ENCODE measurements around the gene TLE6.
"Not testable (repeated sequence)": the region's sequence is repeated elsewhere in the genome, so short reads cannot be mapped to it uniquely, and the experiment has no call there.

Gene TLE6

DNA sequence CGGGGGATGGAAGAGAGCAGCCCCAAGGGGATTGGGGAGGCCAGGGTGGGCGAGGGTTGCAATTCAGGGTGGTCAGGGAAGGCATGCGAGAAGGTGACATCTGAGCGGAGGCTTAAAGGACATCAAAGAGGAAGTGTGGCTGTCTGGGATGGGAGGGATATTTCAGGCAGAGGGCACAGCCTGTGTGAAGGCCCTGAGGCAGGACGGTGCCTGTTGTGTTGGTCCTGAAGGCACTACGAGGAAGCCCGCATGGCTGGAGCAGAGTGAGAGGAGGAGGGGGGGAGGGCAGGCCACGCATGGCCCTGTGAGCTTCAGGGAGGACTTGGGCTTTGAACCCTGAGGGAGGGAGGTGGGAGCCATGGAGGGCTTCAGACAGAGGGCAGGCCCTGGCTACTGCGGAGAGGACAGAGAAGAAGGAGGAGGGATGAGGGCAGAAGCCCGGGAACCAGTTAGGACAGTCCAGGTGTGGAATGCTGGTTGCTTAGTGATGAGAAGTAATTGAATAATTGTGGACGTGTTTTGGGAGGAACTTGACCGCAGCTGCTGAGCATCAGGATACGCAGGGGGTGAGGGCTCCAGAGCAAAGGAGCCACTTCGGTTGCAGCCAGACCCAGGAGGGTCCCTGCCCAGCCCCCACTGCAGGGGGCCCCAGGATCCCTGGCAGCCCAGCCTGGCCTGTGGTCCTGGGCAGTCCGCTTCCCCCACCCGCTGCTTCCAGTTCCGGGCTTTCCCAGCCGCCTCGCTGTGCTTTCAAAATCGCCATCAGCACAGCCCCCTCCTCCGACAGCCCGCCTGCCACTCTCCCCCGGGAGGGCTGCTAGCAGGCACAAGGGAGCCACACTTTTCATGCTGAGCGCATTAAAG is 6.2 kb downstream of the TLE6 start:
- H3K36me3 Mint-ChIP-seq = no peaks in the 10 kb centered on the region
- H3K9me3 Mint-ChIP-seq = no peaks in the 10 kb centered on the region
- H3K27ac Mint-ChIP-seq = no peak overlapping the region
- no peak overlapping the region for H3K4me3 Mint-ChIP-seq
- ATAC-seq (peak; percentile 25), DNase-seq (ENCODE audit: low spot score in 2 of 2) (no peak)
- H3K4me1 Mint-ChIP-seq = no peaks in the 10 kb centered on the region

DNA sequence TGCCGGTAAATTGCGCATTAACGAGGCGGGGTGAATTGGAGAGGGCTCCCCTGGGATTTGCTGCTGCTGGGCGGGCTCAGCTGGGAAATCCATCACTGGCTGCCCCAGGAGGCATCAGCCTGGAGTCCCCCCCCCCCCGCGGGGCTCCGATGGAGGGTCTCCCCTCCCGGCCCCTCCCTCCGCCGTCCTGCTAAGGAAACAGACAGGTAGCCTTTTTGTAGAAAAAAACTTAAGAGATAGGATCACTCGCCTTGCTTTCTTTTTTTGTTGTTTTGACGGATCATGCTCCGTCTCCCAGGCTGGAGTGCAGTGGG is 6.8 kb downstream of the TLE6 start:
- H3K27ac Mint-ChIP-seq = no peak overlapping the region
- DNase-seq (ENCODE audit: low spot score in 2 of 2) (no peak), ATAC-seq (no peak)
- no peaks in the 10 kb centered on the region for H3K36me3 Mint-ChIP-seq
- H3K9me3 Mint-ChIP-seq = no peaks in the 10 kb centered on the region
- no peak overlapping the region for H3K4me3 Mint-ChIP-seq
- no peaks in the 10 kb centered on the region for H3K4me1 Mint-ChIP-seq

DNA sequence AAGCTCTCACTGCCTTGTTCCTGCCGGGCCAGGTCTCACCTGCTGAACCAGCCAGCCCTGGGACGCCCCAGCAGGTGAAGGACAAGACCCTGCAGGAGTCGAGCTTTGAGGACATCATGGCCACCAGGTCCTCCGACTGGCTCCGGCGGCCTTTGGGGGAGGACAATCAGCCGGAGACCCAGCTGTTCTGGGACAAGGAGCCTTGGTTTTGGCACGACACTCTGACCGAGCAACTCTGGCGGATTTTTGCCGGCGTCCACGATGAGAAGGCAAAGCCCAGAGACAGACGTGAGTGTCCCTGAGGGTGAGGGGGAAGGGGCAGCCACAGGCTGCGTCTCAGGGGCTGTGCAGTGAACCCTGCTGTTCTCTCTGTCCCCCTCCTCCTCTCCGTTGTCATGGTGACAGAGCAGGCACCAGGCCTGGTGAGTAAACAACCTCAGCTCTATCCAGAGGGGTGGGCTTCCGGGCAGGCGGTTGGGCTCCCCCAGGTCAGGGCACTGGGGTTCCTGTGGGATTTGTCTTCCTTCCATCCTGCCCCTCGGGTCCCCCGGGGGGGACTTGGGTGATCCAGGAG is 9.7 kb downstream of the TLE6 start:
- no peaks in the 10 kb centered on the region for H3K36me3 Mint-ChIP-seq
- H3K9me3 Mint-ChIP-seq = no peaks in the 10 kb centered on the region
- no peak for DNase-seq (ENCODE audit: low spot score in 2 of 2)
- ATAC-seq = peak; percentile 19
- H3K27ac Mint-ChIP-seq = no peak overlapping the region
- H3K4me3 Mint-ChIP-seq = no peak overlapping the region
- no peaks in the 10 kb centered on the region for H3K4me1 Mint-ChIP-seq

DNA sequence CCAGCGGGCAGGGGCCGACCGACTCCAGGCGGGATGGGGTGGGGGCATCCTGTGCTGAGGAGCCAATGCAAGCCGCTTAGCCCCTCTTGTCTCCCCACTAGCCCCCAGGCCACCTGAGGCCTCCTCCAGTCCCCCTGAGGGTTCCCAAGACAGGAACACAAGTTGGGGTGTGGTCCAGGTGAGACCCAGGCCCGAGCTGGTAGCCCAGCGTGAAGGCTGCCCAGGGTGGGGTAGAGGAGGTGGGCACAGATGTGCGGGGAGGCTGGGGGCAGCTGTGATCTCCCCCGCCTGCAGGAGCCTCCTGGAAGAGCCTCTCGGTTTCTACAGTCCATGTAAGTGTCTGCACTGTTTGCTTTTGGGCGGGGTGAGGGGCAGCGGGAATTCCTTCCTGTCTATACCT is 10.4 kb downstream of the TLE6 start:
- ATAC-seq = no peak
- no peak for DNase-seq (ENCODE audit: low spot score in 2 of 2)
- Mint-ChIP-seq H3K36me3 (no peaks in the 10 kb centered on the region), H3K27ac (no peak overlapping the region), H3K4me1 (no peaks in the 10 kb centered on the region), H3K9me3 (no peaks in the 10 kb centered on the region), H3K4me3 (no peak overlapping the region)

DNA sequence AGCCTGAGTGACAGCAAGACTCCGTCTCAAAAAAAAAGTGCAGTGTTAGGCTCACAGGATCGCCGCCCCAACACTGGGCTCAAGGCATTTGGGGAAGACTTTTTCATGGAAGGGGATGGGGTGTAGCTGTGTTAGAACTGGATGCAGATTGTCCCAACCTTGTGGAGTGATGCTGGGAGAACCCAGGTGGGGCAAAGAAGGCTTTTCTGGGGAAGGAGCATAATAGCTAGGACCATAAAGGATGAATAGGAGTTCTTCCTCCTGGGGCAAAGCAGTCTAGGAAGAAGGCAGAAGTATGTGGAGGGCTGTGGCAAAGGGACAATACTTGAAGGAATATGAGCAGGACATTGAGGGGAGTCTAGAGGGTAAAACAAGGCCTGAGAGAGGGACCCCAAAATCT is 11.2 kb downstream of the TLE6 start:
- H3K36me3 Mint-ChIP-seq = no peaks in the 10 kb centered on the region
- no peaks in the 10 kb centered on the region for H3K4me1 Mint-ChIP-seq
- ATAC-seq = no peak
- no peaks in the 10 kb centered on the region for H3K9me3 Mint-ChIP-seq
- no peak overlapping the region for H3K4me3 Mint-ChIP-seq
- no peak for DNase-seq (ENCODE audit: low spot score in 2 of 2)
- no peak overlapping the region for H3K27ac Mint-ChIP-seq

DNA sequence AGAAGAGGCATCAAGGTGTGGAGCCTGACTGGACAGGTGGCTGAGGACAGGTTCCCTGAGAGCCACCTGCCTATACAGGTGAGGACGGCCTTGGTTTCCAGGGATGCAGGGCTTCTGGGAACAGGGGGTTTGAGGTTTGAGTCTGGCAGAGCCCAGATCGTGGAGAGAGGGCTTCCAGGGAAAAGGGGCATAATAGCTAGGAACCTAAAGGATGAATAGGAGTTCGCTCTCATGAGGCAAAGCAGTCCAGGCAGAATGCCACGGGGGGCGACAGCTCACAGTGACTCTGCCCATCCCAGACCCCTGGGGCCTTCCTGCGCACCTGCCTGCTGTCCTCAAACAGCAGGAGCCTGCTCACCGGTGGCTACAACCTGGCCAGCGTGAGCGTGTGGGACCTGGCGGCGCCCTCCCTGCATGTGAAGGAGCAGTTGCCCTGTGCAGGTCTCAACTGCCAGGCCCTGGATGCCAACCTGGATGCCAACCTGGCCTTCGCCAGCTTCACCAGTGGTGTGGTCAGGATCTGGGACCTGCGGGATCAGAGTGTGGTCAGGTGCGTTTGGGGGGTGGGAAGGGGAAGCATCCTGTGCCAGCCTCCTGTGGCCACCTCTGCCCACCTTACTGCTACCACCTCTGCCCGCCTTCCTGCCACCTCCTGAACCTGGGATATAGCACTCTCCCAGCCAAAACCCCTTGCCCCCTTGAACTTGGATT is 12.0 kb downstream of the TLE6 start:
- Mint-ChIP-seq H3K4me1 (no peaks in the 10 kb centered on the region), H3K4me3 (no peak overlapping the region), H3K9me3 (no peaks in the 10 kb centered on the region), H3K36me3 (no peaks in the 10 kb centered on the region), H3K27ac (peak overlapping the region; percentile 32)
- ATAC-seq (no peak), DNase-seq (ENCODE audit: low spot score in 2 of 2) (no peak)

DNA sequence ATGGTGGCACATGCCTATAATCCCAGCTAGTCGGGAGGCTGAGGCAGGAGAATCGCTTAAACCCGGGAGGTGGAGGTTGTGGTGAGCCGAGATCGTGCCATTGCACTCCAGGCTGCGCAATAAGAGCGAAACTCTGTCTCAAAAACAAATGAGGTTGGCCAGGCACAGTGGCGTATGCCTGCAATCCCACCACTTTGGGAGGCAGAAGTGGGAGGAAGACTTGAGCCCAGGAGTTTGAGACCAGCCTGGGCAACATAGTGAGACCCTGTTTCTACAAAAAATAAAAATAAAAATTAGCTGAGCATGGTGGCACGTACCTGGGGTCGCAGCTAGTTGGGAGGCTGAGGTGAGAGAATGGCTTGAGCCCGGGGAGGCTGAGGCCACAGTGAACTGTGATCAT is 15.0 kb downstream of the TLE6 start:
- not testable (repeated sequence) for H3K9me3 Mint-ChIP-seq; H3K36me3 Mint-ChIP-seq; H3K27ac Mint-ChIP-seq; H3K4me1 Mint-ChIP-seq; DNase-seq (ENCODE audit: low spot score in 2 of 2); ATAC-seq; H3K4me3 Mint-ChIP-seq

DNA sequence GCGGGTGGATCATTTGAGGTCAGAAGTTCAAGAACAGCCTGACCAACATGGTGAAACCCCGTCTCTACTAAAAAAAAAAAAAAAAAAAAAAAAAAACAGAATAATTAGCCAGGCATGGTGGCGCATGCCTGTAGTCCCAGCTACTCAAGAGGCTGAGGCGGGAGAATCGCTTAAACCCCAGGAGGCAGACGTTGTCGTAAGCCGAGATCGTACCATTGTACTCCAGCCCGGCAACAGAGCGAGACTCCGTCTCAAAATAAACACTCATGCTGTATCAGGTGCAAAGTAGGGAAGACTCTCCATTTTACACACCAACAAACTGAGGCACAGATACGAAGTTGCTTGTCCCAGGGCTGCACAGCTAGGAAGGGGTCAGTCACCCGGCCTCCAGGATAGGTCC is 15.6 kb downstream of the TLE6 start:
- DNase-seq (ENCODE audit: low spot score in 2 of 2) (no peak), ATAC-seq (no peak)
- Mint-ChIP-seq H3K4me1 (no peaks in the 10 kb centered on the region), H3K4me3 (no peak overlapping the region), H3K27ac (no peak overlapping the region), H3K9me3 (no peaks in the 10 kb centered on the region), H3K36me3 (peaks cover 5% of the 10 kb centered on the region)

DNA sequence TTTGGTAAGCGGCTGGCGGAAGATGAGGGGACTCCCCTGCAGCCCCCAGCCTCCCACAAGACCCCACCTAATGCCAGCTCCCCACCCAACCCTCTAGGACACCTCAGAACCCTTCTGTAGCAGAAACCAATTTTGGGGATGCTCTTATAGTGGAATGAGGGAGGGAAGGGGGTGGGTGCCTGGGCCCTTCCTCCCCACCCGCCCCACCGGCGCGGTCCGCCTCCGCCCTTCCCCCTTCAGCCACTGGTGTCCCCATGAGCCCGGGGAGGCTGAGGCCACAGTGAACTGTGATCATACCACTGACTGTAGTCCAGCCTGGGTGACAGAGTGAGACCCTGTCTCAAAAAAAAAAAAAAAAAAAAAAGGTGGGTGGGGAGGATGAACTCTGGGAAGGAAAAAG is 16.2 kb downstream of the TLE6 start:
- H3K9me3 Mint-ChIP-seq = no peaks in the 10 kb centered on the region
- H3K4me3 Mint-ChIP-seq = no peak overlapping the region
- ATAC-seq (no peak), DNase-seq (ENCODE audit: low spot score in 2 of 2) (no peak)
- H3K4me1 Mint-ChIP-seq = no peaks in the 10 kb centered on the region
- H3K36me3 Mint-ChIP-seq = peaks cover 5% of the 10 kb centered on the region
- H3K27ac Mint-ChIP-seq = no peak overlapping the region

DNA sequence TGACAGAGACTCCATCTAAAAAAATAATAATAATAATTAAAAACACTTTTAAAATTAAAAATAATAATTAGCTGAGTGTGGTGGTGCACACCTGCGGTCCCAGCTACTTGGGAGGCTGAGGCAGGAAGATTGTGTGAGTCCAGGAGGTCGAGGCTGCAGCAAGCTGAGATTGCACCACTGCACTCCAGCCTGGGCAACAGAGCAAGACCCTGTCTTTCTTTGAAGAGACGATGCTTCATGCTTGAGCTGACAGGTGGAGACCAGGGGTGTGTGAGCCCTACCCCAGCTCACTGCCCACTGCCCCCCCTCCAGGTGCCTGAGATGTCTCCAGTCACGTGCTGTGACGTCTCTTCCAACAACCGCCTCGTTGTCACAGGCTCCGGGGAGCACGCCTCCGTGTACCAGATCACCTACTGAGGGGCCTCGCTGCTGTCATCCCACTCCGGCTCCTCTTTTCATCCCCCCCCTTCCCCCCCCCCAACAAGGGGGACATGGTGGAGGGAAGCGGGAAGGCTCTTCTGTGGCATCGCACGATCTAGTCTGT is 17.3 kb downstream of the TLE6 start:
- H3K36me3 Mint-ChIP-seq = peaks cover 5% of the 10 kb centered on the region
- no peaks in the 10 kb centered on the region for H3K4me1 Mint-ChIP-seq
- no peak for ATAC-seq
- no peak overlapping the region for H3K4me3 Mint-ChIP-seq
- H3K9me3 Mint-ChIP-seq = no peaks in the 10 kb centered on the region
- no peak for DNase-seq (ENCODE audit: low spot score in 2 of 2)
- no peak overlapping the region for H3K27ac Mint-ChIP-seq

DNA sequence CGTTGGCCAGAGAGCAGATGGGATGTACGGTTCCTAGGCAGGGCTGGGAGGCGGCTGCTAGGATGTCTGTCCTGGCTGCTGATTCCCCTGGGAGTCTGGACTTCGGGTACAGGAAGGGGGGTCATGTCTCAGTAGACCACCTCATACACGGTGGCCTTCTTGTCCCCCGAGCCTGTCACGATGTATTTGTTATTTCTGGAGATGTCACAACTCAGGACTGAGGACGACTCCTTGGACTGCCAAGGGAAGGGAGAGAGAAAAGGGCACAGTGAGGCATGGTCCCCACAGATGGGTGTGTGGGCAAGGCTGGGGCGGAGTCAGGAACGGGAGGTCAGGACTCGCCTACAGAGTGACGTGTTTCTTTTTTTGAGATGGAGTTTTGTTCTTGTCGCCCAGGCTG is 20.4 kb downstream of the TLE6 start:
- no peaks in the 10 kb centered on the region for H3K9me3 Mint-ChIP-seq
- peaks cover 5% of the 10 kb centered on the region for H3K36me3 Mint-ChIP-seq
- H3K27ac Mint-ChIP-seq = no peak overlapping the region
- no peak overlapping the region for H3K4me3 Mint-ChIP-seq
- ATAC-seq = no peak
- no peaks in the 10 kb centered on the region for H3K4me1 Mint-ChIP-seq
- DNase-seq (ENCODE audit: low spot score in 2 of 2) = no peak

DNA sequence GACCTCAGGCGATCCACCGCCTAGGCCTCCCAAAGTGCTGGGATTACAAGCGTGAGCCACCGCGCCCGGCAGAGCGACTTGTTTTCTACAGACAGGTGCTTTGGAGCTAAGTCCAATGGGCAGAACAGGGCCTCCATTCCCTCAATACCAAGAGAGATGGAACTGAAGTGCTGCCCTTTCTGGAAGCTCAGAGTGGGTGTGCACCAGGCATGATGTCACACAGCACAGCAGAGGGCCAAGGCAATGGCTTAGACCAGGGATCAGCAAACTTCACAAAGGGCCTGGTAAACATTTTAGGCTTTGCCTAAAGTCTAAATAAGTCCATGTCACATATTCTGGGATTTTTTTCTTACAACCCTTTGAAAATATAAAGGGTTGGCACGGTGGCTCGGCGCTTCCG is 21.3 kb downstream of the TLE6 start:
- H3K4me1 Mint-ChIP-seq = no peaks in the 10 kb centered on the region
- peaks cover 5% of the 10 kb centered on the region for H3K36me3 Mint-ChIP-seq
- H3K9me3 Mint-ChIP-seq = no peaks in the 10 kb centered on the region
- DNase-seq (ENCODE audit: low spot score in 2 of 2) = no peak
- H3K4me3 Mint-ChIP-seq = no peak overlapping the region
- H3K27ac Mint-ChIP-seq = no peak overlapping the region
- ATAC-seq = no peak

DNA sequence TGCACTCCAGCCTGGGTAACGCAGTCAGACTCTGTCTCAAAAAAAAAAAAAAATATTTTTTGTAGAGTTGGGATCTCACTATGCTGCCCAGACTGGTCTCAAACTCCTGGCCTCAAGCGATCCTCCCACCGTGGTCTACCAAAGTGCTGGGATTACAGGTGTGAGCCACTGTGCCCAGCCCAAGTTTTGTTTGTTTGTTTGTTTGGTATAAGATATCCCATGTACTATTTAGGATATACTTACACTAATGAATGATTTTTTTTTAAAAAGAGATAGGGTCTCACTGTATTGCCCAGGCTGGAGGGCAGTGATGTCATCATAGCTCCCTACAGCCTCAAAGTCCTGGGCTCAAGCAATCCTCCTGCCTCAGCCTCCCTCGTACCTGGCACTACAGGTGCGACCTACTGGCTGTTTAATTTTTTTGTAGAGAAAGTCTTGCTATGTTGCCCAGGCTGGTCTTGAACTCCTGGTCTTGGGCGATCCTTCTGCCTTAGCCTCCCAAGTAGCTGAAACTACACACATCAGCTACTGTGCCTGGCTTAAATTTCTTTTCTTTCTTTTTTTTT is 24.0 kb downstream of the TLE6 start:
- no peak overlapping the region for H3K4me3 Mint-ChIP-seq
- no peak overlapping the region for H3K27ac Mint-ChIP-seq
- DNase-seq (ENCODE audit: low spot score in 2 of 2) (no peak), ATAC-seq (no peak)
- no peaks in the 10 kb centered on the region for H3K4me1 Mint-ChIP-seq
- peaks cover 5% of the 10 kb centered on the region for H3K36me3 Mint-ChIP-seq
- no peaks in the 10 kb centered on the region for H3K9me3 Mint-ChIP-seq

DNA sequence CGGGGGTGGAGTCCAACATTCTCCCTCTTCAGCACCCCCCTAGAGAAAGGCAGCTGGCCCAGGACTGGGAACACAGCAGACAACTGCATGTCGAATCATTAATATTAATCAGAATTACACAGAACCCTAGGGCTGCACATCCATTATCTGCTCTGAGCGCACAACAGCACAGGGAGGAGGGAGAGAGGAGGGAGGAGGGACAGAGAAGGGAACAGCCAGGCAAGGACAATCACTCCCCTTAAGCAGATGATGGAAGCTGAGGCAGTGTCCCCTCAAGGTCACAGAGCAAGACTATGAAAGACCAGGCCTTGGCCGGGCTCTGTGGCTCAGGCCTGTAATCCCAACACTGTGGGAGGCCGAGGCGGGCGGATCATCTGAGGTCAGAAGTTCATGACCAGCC is 25.7 kb downstream of the TLE6 start:
- H3K36me3 Mint-ChIP-seq = no peaks in the 10 kb centered on the region
- no peak overlapping the region for H3K27ac Mint-ChIP-seq
- no peak overlapping the region for H3K4me3 Mint-ChIP-seq
- no peaks in the 10 kb centered on the region for H3K4me1 Mint-ChIP-seq
- no peak for DNase-seq (ENCODE audit: low spot score in 2 of 2)
- ATAC-seq = no peak
- H3K9me3 Mint-ChIP-seq = no peaks in the 10 kb centered on the region

DNA sequence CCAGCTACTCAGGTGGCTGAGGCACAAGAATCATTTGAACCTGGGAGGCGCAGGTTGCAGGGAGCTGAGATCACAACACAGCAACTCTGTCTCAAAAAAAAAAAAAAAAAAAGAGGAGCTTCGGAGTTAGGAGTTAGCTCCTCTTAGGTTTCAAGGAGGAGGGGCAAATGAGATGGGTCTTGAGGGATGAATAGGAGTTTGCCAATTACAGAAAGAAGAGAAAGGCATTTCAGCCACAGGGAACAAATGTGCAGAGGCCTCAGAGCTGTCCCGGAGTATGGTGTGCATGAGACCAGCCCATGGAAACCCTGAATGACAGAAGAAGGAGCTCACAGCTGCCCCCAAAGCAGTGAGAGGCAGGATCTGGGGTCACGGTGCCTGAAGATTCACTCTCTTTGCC is 27.2 kb downstream of the TLE6 start:
- DNase-seq (ENCODE audit: low spot score in 2 of 2) (no peak), ATAC-seq (no peak)
- Mint-ChIP-seq H3K36me3 (no peaks in the 10 kb centered on the region), H3K9me3 (no peaks in the 10 kb centered on the region), H3K4me3 (no peak overlapping the region), H3K27ac (no peak overlapping the region), H3K4me1 (no peaks in the 10 kb centered on the region)

DNA sequence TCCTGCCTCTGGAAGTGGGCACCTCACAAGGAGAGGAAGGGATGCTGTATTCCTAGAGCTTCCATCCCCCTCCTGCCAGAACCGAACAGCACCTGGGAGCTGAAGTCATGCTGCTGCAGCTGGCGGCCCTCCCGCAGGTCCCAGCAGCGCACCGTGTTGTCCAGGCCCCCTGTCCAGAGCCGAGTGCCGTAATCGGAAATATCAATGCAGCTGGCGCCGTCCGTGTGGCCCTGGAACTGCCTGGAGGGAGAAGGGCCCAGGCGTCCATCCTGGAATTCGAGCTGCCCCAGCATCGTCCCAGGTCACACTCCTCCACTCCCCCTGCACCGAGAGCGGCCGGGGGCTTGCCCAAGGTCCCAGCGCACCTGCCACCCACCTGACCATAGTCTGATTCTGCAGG is 28.0 kb downstream of the TLE6 start:
- Mint-ChIP-seq H3K4me3 (no peak overlapping the region), H3K4me1 (no peaks in the 10 kb centered on the region), H3K27ac (no peak overlapping the region), H3K36me3 (no peaks in the 10 kb centered on the region), H3K9me3 (no peaks in the 10 kb centered on the region)
- ATAC-seq (no peak), DNase-seq (ENCODE audit: low spot score in 2 of 2) (no peak)
